IMR-90 (cell line): ENCODE measurements around the gene SSPN. TPM values are rescaled to one million over a fixed set of nuclear protein-coding genes. Genes with fewer than 3 reads are reported as not detected.

Source experiments
- ATAC-seq: fragments of 200-7000 bp; cut with Tn5 transposase; 2 replicates; pipeline ENCODE4 v1.9.1; 2020; ENCODE audit warnings: low read depth, mild to moderate bottlenecking, moderate library complexity
- BruUV-seq: library from RNA; stranded (reverse); fragments of 400-500 nt; replicated peaks from 2 replicates; lab custom pipeline; 2021; lab: Mats Ljungman, UMichigan
- CTCF ChIA-PET: fragments of 300-600 bp; formaldehyde crosslinking; extraction: SDS; loops from one replicate; lab custom pipeline; 2021; ENCODE audit warnings: antibody characterized with exemption; lab: Yijun Ruan, JAX
- POLR2A ChIA-PET: fragments of 300-600 bp; sonication (Branson Sonifier 250); formaldehyde crosslinking; loops from one replicate; lab custom pipeline; 2022; ENCODE audit warnings: antibody characterized with exemption; ENCODE audit not compliant: unreplicated experiment; lab: Charles Lee
- DNase-seq: peaks from one replicate; pipeline ENCODE4 v3.0.0; 2013
- H2AFZ ChIP-seq: replicated peaks from 2 replicates; pipeline ENCODE3; 2013; ENCODE audit warnings: low read length, mild to moderate bottlenecking; ENCODE audit not compliant: poor library complexity
- H2AK5ac ChIP-seq: 2 replicates; pipeline ENCODE4 v1.6.1; 2013; ENCODE audit warnings: low read depth, low read length, inconsistent platforms
- H2AK9ac ChIP-seq: replicated peaks from 2 replicates; pipeline ENCODE3; 2013; ENCODE audit warnings: mild to moderate bottlenecking, low read depth, low read length, moderate library complexity; ENCODE audit not compliant: poor library complexity
- H2BK120ac ChIP-seq: 2 replicates; pipeline ENCODE4 v1.6.1; 2013; ENCODE audit warnings: low read depth, low read length, inconsistent platforms
- H2BK15ac ChIP-seq: 3 replicates; pipeline ENCODE4 v1.6.1; 2013; ENCODE audit warnings: low read depth, low read length, inconsistent platforms
- H2BK20ac ChIP-seq: 2 replicates; pipeline ENCODE4 v1.6.1; 2013; ENCODE audit warnings: low read depth, mild to moderate bottlenecking, inconsistent platforms, low read length, moderate library complexity
- H2BK5ac ChIP-seq: 2 replicates; pipeline ENCODE4 v1.6.1; 2013; ENCODE audit warnings: mild to moderate bottlenecking, low read depth, low read length, inconsistent platforms; ENCODE audit not compliant: poor library complexity, severe bottlenecking
- H3K14ac ChIP-seq: replicated peaks from 2 replicates; pipeline ENCODE4 v1.6.1; 2013; ENCODE audit warnings: low read depth, low read length, inconsistent platforms
- H3K18ac ChIP-seq: 2 replicates; pipeline ENCODE4 v1.6.1; 2013; ENCODE audit warnings: low read depth, low read length, control low read depth
- H3K23ac ChIP-seq: 2 replicates; pipeline ENCODE4 v1.6.1; 2013; ENCODE audit warnings: low read depth, low read length, inconsistent platforms
- H3K27ac ChIP-seq: 2 replicates; pipeline ENCODE4 v1.5.1; 2013; ENCODE audit warnings: mild to moderate bottlenecking, control low read depth, low read length; ENCODE audit not compliant: insufficient read depth
- H3K27me3 ChIP-seq: 2 replicates; pipeline ENCODE4 v1.6.1; 2013; ENCODE audit warnings: low read length; ENCODE audit not compliant: control insufficient read depth, insufficient read depth
- H3K36me3 ChIP-seq: 2 replicates; pipeline ENCODE4 v1.6.1; 2013; ENCODE audit warnings: low read length, mixed read lengths; ENCODE audit not compliant: control insufficient read depth, insufficient read depth
- H3K4ac ChIP-seq: 2 replicates; pipeline ENCODE4 v1.6.1; 2013; ENCODE audit warnings: low read depth, low read length, inconsistent platforms
- H3K4me1 ChIP-seq: 2 replicates; pipeline ENCODE4 v1.6.1; 2013; ENCODE audit warnings: low read length, mixed read lengths; ENCODE audit not compliant: control insufficient read depth, insufficient read depth
- H3K4me2 ChIP-seq: 2 replicates; pipeline ENCODE4 v1.6.1; 2013; ENCODE audit warnings: low read depth, mild to moderate bottlenecking, control low read depth, low read length, moderate library complexity
- H3K4me3 ChIP-seq: 2 replicates; pipeline ENCODE4 v1.5.1; 2013; ENCODE audit warnings: low read depth, mild to moderate bottlenecking, control low read depth, low read length, moderate library complexity; ENCODE audit not compliant: insufficient read depth
- H3K56ac ChIP-seq: 2 replicates; pipeline ENCODE4 v1.6.1; 2013; ENCODE audit warnings: low read length, inconsistent platforms; ENCODE audit not compliant: insufficient read depth; ENCODE audit errors: extremely low read depth
- H3K79me1 ChIP-seq, 2 experiments: 2 replicates each; pipeline ENCODE4 v1.6.1; 2013; ENCODE audit warnings: low read length in 2 of 2, inconsistent platforms in 1 of 2, low read depth in 1 of 2
- H3K9ac ChIP-seq: 2 replicates; pipeline ENCODE4 v1.6.1; 2013; ENCODE audit warnings: low read depth, low read length, control low read depth
- H3K9me1 ChIP-seq: 2 replicates; pipeline ENCODE4 v1.6.1; 2013; ENCODE audit warnings: low read length, inconsistent platforms; ENCODE audit not compliant: insufficient read depth
- H3K9me3 ChIP-seq: 2 replicates; pipeline ENCODE4 v1.6.1; 2013; ENCODE audit warnings: low read length; ENCODE audit not compliant: control insufficient read depth, insufficient read depth
- H4K20me1 ChIP-seq: 2 replicates; pipeline ENCODE4 v1.6.1; 2013; ENCODE audit warnings: low read length, inconsistent platforms; ENCODE audit not compliant: insufficient read depth
- H4K5ac ChIP-seq: 2 replicates; pipeline ENCODE4 v1.6.1; 2013; ENCODE audit warnings: mild to moderate bottlenecking, low read depth, low read length, control low read depth
- H4K8ac ChIP-seq, 2 experiments: 2 replicates each; pipeline ENCODE4 v1.6.1; 2013; ENCODE audit warnings: low read depth in 2 of 2, low read length in 2 of 2, control low read depth in 1 of 2, inconsistent platforms in 1 of 2
- H4K91ac ChIP-seq: 2 replicates; pipeline ENCODE4 v1.6.1; 2013; ENCODE audit warnings: low read depth, low read length, inconsistent platforms; ENCODE audit not compliant: insufficient read depth
- BHLHE40 ChIP-seq: fragments of 150-350 bp; IDR thresholded peaks from 2 replicates; pipeline ENCODE4 v1.6.1; 2016; ENCODE audit warnings: mild to moderate bottlenecking, low read depth, low read length
- FOS ChIP-seq: fragments of 150-350 bp; IDR thresholded peaks from 2 replicates; pipeline ENCODE4 v1.6.1; 2016; ENCODE audit warnings: low read depth, low read length
- MAFK ChIP-seq: IDR thresholded peaks from 2 replicates; pipeline ENCODE4 v1.6.1; 2012; ENCODE audit warnings: low read depth, low read length, improper control_type of control experiment
- NFE2L2 ChIP-seq: fragments of 150-350 bp; IDR thresholded peaks from 2 replicates; pipeline ENCODE4 v1.6.1; 2016; ENCODE audit warnings: low read depth, mild to moderate bottlenecking, low read length
- WGBS, 2 experiments: methylation state at CpG; one replicate each; pipeline versions ENCODE4 v1.1.5 to v1.1.7; 2013; ENCODE audit warnings: missing lambda C conversion rate in 2 of 2; ENCODE audit not compliant: insufficient read length in 1 of 2; ENCODE audit errors: extremely low coverage in 2 of 2; 5-methylcytosine and 5-hydroxymethylcytosine counted together
- dilution Hi-C: fragments of 300-500 bp; cut with HindIII; formaldehyde crosslinking; loops from one replicate; pipeline ENCODE4 v1.14.3; 2018; ENCODE audit warnings: low sequenced_read_pairs; ENCODE audit not compliant: unreplicated experiment
- in situ Hi-C: fragments of 300-500 bp; cut with MboI; formaldehyde crosslinking; loops from 3 replicates; pipeline ENCODE4 v1.14.3; 2019; ENCODE audit warnings: low sequenced_read_pairs, inconsistent platforms, mixed read lengths
- intact Hi-C: fragments of 100-400 bp; cut with micrococcal nuclease; formaldehyde crosslinking; loops from 2 replicates; pipeline ENCODE4 v1.10.0; 2022
- polyA plus RNA-seq, 3 experiments: library from polyadenylated mRNA; depleted of rRNA; stranded (reverse); fragments of >200 nt; gene quantifications; 2 replicates each; pipeline ENCODE4 v1.2.3, GENCODE V29; 2012; ENCODE audit warnings: low replicate concordance in 1 of 3
- total RNA-seq: library from RNA; depleted of rRNA; stranded (reverse); fragments of >200 nt; gene quantifications from 2 replicates; pipeline ENCODE4 v1.2.3, GENCODE V29; 2012
- TF ChIP-seq, protein P1 (sequence below): conservative IDR thresholded peaks from 2 replicates; pipeline ENCODE4 v1.5.1; 2012; ENCODE audit warnings: mild to moderate bottlenecking, low read depth, low read length, improper control_type of control experiment
- TF ChIP-seq, protein P2 (sequence below): fragments of 150-350 bp; IDR thresholded peaks from 2 replicates; pipeline ENCODE4 v1.6.1; 2016; ENCODE audit warnings: low read depth, mild to moderate bottlenecking, low read length, moderate library complexity, borderline replicate concordance

SSPN gene
- total and polyA plus RNA-seq, 2 of the 4 experiments (the other 2 are of a cell fraction) = 3.5 to 5.6 TPM

DNA sequence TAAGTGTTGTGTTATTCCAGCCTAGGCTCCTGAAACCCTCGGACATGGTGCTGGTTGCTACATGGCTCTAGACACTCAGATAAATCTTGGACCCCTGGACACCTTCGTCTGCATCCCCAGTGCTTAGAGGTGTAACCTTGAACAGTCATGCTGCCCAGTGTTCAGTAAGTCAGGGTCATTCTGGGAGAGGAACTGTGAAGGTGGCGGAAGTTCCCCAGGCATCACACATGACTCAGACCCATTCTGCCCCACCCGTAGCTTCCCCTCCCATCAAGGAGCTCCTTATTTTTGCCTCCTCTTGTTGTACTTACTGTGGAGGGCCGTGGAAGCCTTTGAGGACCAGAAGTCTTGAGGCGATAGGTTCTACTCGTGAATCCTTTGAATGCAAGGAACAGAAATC, 18.1 kb upstream of the SSPN start:
- no peak for ATAC-seq

More for the DNA sequence above, 18.1 kb upstream of the SSPN start:
- Histone ChIP-seq H4K5ac (no peak overlapping the region), H3K23ac (no peak overlapping the region), H3K27ac (no peak overlapping the region), H3K9ac (no peak overlapping the region), H2BK20ac (no peak overlapping the region), H3K27me3 (peaks cover 28% of the 10 kb centered on the region), H3K4me2 (no peak overlapping the region), H2AK5ac (no peak overlapping the region), H3K14ac (peak overlapping the region; percentile 40; the same call in 1 of the 2 replicates), H3K18ac (no peak overlapping the region), H3K9me1 (peaks cover 8% of the 10 kb centered on the region; the same call in 1 of the 2 replicates), H4K91ac (no peak overlapping the region), H3K4ac (no peak overlapping the region), H2BK5ac (no peak overlapping the region), H4K20me1 (no peaks in the 10 kb centered on the region; the same call in 1 of the 2 replicates), H3K79me1 (no peaks in the 10 kb centered on the region), H2BK15ac (no peak overlapping the region), H3K36me3 (no peaks in the 10 kb centered on the region), H2BK120ac (no peak overlapping the region), H2AFZ (peak overlapping the region; percentile 23), H3K56ac (no peak overlapping the region), H2AK9ac (no peak overlapping the region), H3K4me3 (no peak overlapping the region), H3K4me1 (no peaks in the 10 kb centered on the region), H4K8ac (no peak overlapping the region), H3K9me3 (no peaks in the 10 kb centered on the region)
- CTCF ChIA-PET = no interaction called here
- no peak for DNase-seq
- dilution Hi-C loops (no loop called here), in situ Hi-C loops (no loop called here), intact Hi-C loops (loop anchor here (5.0 kb wide), 1 partner anchor 35 kb away; no protein-coding TSS in a partner anchor)
- WGBS, 2 experiments = 80% methylated on average over 2 of the region's 7 CpGs; no CpG with 5 or more reads in 1 of the 2 experiments
- POLR2A ChIA-PET = no interaction called here
- BruUV-seq = no TSS peak
- TF ChIP-seq FOS = no peak
- TF ChIP-seq, protein P1, sequence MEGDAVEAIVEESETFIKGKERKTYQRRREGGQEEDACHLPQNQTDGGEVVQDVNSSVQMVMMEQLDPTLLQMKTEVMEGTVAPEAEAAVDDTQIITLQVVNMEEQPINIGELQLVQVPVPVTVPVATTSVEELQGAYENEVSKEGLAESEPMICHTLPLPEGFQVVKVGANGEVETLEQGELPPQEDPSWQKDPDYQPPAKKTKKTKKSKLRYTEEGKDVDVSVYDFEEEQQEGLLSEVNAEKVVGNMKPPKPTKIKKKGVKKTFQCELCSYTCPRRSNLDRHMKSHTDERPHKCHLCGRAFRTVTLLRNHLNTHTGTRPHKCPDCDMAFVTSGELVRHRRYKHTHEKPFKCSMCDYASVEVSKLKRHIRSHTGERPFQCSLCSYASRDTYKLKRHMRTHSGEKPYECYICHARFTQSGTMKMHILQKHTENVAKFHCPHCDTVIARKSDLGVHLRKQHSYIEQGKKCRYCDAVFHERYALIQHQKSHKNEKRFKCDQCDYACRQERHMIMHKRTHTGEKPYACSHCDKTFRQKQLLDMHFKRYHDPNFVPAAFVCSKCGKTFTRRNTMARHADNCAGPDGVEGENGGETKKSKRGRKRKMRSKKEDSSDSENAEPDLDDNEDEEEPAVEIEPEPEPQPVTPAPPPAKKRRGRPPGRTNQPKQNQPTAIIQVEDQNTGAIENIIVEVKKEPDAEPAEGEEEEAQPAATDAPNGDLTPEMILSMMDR = no peak
- no peak for TF ChIP-seq BHLHE40
- TF ChIP-seq NFE2L2 = no peak
- no peak for TF ChIP-seq MAFK
- TF ChIP-seq, protein P2, sequence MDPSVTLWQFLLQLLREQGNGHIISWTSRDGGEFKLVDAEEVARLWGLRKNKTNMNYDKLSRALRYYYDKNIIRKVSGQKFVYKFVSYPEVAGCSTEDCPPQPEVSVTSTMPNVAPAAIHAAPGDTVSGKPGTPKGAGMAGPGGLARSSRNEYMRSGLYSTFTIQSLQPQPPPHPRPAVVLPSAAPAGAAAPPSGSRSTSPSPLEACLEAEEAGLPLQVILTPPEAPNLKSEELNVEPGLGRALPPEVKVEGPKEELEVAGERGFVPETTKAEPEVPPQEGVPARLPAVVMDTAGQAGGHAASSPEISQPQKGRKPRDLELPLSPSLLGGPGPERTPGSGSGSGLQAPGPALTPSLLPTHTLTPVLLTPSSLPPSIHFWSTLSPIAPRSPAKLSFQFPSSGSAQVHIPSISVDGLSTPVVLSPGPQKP = no peak
